A549 treated with CpdA at 1 μM for 4 hours (cell line): Measurements from ENCODE around the gene RXRB. TPM values are rescaled to one million over a fixed set of nuclear protein-coding genes. Genes with fewer than 3 reads are reported as not detected.

Experiments used
- total RNA-seq: library from RNA; stranded (reverse); fragments of 200-300 nt; extraction: Qiagen RNA extraction; gene quantifications from 5 replicates; pipeline ENCODE4 v1.2.3, GENCODE V29; 2022; ENCODE audit warnings: low read depth

The RXRB gene
- total RNA-seq, result 17.7 to 24.3 TPM (median 22.1 TPM) in 5 replicates

DNA sequence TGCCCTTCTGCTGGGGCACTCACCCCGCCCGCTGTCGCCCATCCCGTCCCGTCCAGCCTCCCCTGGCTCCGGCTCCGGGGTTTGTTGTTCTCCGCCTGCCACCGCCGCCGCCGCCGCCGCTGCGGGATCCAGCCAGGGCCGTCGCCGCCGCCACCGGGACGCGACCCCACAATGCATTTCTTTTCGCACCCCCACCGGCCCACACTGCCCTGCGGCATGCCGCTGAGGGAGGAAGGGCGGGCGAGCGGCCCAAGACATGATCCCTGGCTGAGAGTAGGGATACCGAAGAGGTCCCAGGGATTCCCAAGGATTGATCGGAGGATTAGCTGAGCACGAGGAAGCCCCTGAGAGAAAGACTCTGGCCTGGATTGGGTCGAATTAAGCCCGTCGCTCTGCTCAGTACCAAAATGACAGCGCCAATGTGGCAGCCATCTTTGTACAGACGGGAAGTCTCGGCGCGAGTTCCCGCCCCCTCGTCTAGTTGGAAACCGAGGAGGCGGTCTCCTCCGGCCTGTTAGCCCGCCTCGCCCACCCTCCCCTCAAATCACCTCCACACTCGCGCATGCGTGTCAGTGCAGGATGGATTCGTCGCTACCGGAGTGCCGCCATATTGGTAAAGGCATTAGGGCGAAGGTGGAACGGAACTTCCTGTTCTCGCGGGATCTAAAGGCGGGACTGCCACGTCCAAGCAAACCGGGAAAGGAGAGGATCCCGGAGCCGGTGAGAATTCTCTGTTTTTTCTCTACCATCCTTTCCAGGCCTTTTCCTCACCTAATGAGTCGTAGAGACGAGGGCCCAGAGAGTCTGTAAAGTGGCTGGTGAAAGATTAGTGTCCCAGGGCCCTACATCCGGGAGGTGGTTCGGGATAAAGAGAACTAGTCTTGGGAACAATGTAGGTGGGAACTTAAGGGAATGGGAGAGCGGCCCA lies at the start of gene RXRB, which contains the start of gene SLC39A7:
RXRB (minus strand) TSS at position 447 of the 928 bp plus-strand sequence; CDS start at position 258, 189 bp downstream.
SLC39A7 (plus strand) TSS at position 649 of the 928 bp plus-strand sequence. CDS start 379 bp downstream, outside the sequence.

DNA sequence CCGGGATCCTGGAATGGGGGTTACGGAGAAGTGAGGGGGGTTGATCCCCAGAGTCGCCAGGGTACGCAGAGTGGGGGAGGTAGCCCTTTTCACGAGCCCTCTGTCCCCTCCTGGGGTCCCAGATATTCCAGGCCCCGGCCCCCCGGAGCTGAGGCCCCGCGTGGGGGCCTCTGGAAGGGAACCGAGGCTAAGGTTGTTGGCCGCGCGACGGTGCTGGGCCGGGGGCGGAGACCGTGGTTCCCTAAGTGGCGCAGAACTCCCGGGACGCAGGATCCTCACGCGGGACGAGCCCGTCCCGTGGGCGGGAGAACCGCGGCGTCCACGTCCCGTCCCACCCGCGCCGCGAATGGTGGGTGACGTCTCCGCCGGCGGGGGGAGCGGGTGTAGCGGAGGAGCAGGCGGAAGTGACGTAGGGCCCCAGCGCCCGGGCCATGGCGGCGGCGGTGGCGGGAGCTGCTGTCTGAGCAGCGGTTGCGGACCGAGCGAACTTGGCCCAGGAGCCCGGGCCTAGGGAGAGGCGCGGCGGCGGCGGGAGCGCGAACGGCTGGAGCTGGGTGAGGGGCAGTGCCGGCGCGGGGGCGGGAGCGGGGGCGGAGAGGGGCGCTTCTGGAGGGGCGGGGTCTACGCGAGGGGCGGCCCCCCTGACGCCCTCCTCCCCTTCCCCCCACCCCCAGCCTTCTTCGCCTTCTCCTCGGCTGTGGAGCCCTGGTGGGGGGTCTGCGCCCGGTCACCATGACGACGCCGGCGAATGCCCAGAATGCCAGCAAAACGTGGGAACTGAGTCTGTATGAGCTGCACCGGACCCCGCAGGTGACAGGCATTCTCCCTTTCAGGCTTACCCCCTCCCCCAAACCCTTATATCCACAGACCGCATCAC lies 7.9 kb upstream of the RXRB start, which contains the start of gene RING1:
RING1 (plus strand) TSS at position 410 of the 877 bp plus-strand sequence; CDS start at position 733, 323 bp downstream.

DNA sequence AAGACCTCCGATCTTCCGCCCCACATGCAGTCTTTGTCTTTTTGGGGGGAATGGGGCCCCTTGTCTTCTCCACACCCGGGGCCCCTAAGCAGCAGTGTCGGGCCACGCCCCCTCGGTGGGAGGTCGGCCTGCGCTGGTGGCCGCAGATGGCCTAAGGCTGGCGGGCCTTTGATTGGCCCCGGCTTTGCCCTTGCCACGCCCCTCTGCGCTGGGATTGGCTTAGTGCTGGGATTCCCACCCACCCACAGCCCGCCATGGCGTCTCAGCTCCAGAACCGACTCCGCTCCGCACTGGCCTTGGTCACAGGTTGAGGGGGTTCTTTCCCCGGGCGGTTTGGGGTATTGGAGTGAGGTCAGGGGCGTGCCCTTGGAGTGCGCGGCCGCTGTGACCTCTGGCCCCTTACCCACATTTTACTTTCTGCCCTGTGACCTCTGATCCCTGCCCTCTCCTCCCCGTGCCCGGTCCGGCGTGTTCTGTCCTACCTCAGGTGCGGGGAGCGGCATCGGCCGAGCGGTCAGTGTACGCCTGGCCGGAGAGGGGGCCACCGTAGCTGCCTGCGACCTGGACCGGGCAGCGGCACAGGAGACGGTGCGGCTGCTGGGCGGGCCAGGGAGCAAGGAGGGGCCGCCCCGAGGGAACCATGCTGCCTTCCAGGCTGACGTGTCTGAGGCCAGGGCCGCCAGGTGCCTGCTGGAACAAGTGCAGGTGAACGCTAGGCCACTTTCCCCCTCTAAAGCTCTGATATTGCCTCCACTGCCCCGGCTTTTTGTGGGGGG lies 4.1 kb upstream of the RXRB start, which contains the start of gene HSD17B8:
HSD17B8 (plus strand) TSS at position 241 of the 776 bp plus-strand sequence; CDS start at position 255, 14 bp downstream.

GRCh38 chr6:33192105-33192646 lies 8.3 kb downstream of the RXRB start, which contains the start of gene COL11A2:
TSS of gene COL11A2 (minus strand) at chr6:33192467. CDS start at chr6:33192240, 227 bp downstream.

Other genes starting within 250 kb of the RXRB start
- 2.4 to 3.8 TPM (median 3.0 TPM) in 5 replicates for gene HLA-DMA, start 247.6 kb downstream of the RXRB start, total RNA-seq
- 135 to 175 TPM (median 143 TPM) in 5 replicates for gene BRD2, start 232.1 kb downstream of the RXRB start, total RNA-seq
- gene HLA-DOA, start 191.1 kb downstream of the RXRB start, total RNA-seq, result not detected in 5 replicates
- gene HLA-DPA1, start 127.0 kb downstream of the RXRB start, total RNA-seq, result not detected in 5 replicates
- gene HLA-DPB1, start 124.7 kb downstream of the RXRB start, total RNA-seq, result not detected in 5 replicates
- gene COL11A2, start 8.2 kb downstream of the RXRB start, total RNA-seq, result 0.76 to 1.2 TPM (median 0.82 TPM) in 5 replicates
- 115 to 124 TPM (median 121 TPM) in 5 replicates for gene SLC39A7, start 202 bp upstream of the RXRB start, total RNA-seq
- gene HSD17B8, start 4.0 kb upstream of the RXRB start, total RNA-seq, result 13.2 to 15.8 TPM (median 14.3 TPM) in 5 replicates
- 18.0 to 27.4 TPM (median 24.9 TPM) in 5 replicates for gene RING1, start 7.8 kb upstream of the RXRB start, total RNA-seq
- 14.6 to 18.9 TPM (median 17.0 TPM) in 5 replicates for gene VPS52, start 71.2 kb upstream of the RXRB start, total RNA-seq
- gene RPS18, start 71.4 kb upstream of the RXRB start, total RNA-seq, result 2,487 to 2,796 TPM (median 2,684 TPM) in 5 replicates
- 0.38 to 0.72 TPM (median 0.55 TPM) in 5 replicates for gene B3GALT4, start 76.5 kb upstream of the RXRB start, total RNA-seq
- 54.6 to 65.6 TPM (median 56.1 TPM) in 5 replicates for gene WDR46, start 88.6 kb upstream of the RXRB start, total RNA-seq
- gene PFDN6, start 88.9 kb upstream of the RXRB start, total RNA-seq, result 103 to 126 TPM (median 110 TPM) in 5 replicates
- 12.4 to 15.7 TPM (median 13.9 TPM) in 5 replicates for gene RGL2, start 98.3 kb upstream of the RXRB start, total RNA-seq
- 36.9 to 47.0 TPM (median 40.6 TPM) in 5 replicates for gene TAPBP, start 113.4 kb upstream of the RXRB start, total RNA-seq
- 2.5 to 4.2 TPM (median 3.8 TPM) in 5 replicates for gene ZBTB22, start 117.1 kb upstream of the RXRB start, total RNA-seq
- 36.0 to 45.0 TPM (median 38.2 TPM) in 5 replicates for gene DAXX, start 122.3 kb upstream of the RXRB start, total RNA-seq
- gene KIFC1, start 191.2 kb upstream of the RXRB start, total RNA-seq, result 40.9 to 46.6 TPM (median 43.1 TPM) in 5 replicates
- gene PHF1, start 210.3 kb upstream of the RXRB start, total RNA-seq, result 14.1 to 20.9 TPM (median 18.6 TPM) in 5 replicates
- gene CUTA, start 217.4 kb upstream of the RXRB start, total RNA-seq, result 172 to 231 TPM (median 211 TPM) in 5 replicates
- 3.9 to 6.9 TPM (median 4.9 TPM) in 5 replicates for gene SYNGAP1, start 219.4 kb upstream of the RXRB start, total RNA-seq